Ishikawa (cell line): Measurements from ENCODE around the gene RAB31.

Source experiments
- CEBPB ChIP-seq: IDR thresholded peaks from 2 replicates; pipeline ENCODE4 v1.6.1; 2012
- CREB1 ChIP-seq: IDR thresholded peaks from 2 replicates; pipeline ENCODE4 v1.6.1; 2012; ENCODE audit warnings: low read depth
- EGR1 ChIP-seq: IDR thresholded peaks from 2 replicates; pipeline ENCODE4 v1.6.1; 2012
- EP300 ChIP-seq: IDR thresholded peaks from 2 replicates; pipeline ENCODE4 v1.6.1; 2012; ENCODE audit warnings: borderline replicate concordance
- FOXM1 ChIP-seq: IDR thresholded peaks from 2 replicates; pipeline ENCODE4 v1.6.1; 2012; ENCODE audit warnings: low read depth, borderline replicate concordance
- TAF1 ChIP-seq: IDR thresholded peaks from 2 replicates; pipeline ENCODE4 v1.6.1; 2012; ENCODE audit warnings: low read depth, mild to moderate bottlenecking
- TEAD4 ChIP-seq: IDR thresholded peaks from 2 replicates; pipeline ENCODE4 v1.6.1; 2012
- YY1 ChIP-seq: IDR thresholded peaks from 2 replicates; pipeline ENCODE4 v1.6.1; 2012; ENCODE audit warnings: low read depth
- TF ChIP-seq, protein P1 (sequence below): IDR thresholded peaks from 2 replicates; pipeline ENCODE4 v1.6.1; 2012
- TF ChIP-seq, protein P2 (sequence below): IDR thresholded peaks from 2 replicates; pipeline ENCODE4 v1.6.1; 2012; ENCODE audit warnings: low read depth, mild to moderate bottlenecking

DNA sequence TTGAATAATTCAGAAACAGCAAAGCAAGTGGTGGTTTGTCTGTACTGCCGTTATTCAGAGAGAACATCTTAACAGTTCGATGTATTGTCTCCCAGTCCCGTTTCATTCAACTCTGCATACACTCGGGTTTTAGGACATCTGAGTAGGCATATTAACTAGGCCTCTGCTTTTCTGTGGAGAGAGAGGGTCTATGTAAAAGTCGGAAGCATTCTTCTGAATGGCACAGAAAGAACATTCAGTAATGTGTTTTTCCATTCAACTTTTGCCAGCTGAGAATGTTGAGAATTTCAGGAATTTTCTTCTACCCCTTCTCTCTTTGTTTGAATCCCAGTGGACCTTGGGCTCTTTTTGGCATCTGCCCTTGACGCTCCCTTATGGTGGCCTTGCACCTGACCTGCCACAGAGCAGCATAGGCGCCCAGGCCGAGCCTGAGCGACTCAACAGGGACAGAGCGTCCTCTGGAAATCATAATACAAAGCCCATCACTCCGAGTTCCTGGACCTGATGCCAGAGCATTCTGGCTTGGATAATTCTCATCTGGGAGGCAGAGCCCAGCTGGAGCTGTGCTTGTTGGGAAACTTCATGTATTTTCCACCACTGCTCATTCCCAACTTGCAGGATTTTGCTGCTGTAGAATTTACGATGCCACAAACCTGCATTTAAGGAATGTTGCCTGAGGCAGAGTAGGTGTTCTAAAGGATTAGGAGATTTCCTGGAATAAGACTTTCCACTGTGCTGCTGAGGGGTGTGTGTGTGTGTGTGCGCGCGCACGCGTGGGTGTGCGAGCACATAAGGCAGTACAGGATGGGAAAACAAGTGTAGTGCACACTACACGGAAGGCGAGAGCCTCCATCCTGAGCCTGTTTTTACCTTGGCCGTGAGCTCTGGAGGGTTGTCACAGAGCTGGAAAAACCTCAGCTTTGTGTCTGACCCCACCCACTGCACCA, 100.5 kb downstream of the RAB31 start:
- TF ChIP-seq, protein P1, sequence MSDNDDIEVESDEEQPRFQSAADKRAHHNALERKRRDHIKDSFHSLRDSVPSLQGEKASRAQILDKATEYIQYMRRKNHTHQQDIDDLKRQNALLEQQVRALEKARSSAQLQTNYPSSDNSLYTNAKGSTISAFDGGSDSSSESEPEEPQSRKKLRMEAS, result no peak
- TF ChIP-seq YY1, result no peak
- TF ChIP-seq EP300, result peak; percentile 34; the same call in 1 of the 2 replicates
- TF ChIP-seq TAF1, result peak; percentile 22; the same call in 1 of the 2 replicates
- TF ChIP-seq CEBPB, result no peak
- TF ChIP-seq EGR1, result no peak
- no peak for TF ChIP-seq CREB1
- TF ChIP-seq FOXM1, result 0 out of 2 replicates have a peak, but pooled peaks have one; percentile 41
- TF ChIP-seq TEAD4, result peak; percentile 97
- TF ChIP-seq, protein P2, sequence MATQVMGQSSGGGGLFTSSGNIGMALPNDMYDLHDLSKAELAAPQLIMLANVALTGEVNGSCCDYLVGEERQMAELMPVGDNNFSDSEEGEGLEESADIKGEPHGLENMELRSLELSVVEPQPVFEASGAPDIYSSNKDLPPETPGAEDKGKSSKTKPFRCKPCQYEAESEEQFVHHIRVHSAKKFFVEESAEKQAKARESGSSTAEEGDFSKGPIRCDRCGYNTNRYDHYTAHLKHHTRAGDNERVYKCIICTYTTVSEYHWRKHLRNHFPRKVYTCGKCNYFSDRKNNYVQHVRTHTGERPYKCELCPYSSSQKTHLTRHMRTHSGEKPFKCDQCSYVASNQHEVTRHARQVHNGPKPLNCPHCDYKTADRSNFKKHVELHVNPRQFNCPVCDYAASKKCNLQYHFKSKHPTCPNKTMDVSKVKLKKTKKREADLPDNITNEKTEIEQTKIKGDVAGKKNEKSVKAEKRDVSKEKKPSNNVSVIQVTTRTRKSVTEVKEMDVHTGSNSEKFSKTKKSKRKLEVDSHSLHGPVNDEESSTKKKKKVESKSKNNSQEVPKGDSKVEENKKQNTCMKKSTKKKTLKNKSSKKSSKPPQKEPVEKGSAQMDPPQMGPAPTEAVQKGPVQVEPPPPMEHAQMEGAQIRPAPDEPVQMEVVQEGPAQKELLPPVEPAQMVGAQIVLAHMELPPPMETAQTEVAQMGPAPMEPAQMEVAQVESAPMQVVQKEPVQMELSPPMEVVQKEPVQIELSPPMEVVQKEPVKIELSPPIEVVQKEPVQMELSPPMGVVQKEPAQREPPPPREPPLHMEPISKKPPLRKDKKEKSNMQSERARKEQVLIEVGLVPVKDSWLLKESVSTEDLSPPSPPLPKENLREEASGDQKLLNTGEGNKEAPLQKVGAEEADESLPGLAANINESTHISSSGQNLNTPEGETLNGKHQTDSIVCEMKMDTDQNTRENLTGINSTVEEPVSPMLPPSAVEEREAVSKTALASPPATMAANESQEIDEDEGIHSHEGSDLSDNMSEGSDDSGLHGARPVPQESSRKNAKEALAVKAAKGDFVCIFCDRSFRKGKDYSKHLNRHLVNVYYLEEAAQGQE, result no peak
